GM19468 (cell line): Measurements from ENCODE around the gene SMYD2.

ENCODE experiments used
- ATAC-seq: cut with Tn5 transposase; IDR thresholded peaks from one replicate; pipeline ENCODE4 v1.9.1; 2021; ENCODE audit warnings: mild to moderate bottlenecking, moderate library complexity, moderate number of reproducible peaks; ENCODE audit not compliant: unreplicated experiment; ENCODE audit errors: extremely low read depth

Gene SMYD2

GRCh38 chr1:214326406-214326805, 45.4 kb downstream of the SMYD2 start:
- ATAC-seq, result no peak

DNA sequence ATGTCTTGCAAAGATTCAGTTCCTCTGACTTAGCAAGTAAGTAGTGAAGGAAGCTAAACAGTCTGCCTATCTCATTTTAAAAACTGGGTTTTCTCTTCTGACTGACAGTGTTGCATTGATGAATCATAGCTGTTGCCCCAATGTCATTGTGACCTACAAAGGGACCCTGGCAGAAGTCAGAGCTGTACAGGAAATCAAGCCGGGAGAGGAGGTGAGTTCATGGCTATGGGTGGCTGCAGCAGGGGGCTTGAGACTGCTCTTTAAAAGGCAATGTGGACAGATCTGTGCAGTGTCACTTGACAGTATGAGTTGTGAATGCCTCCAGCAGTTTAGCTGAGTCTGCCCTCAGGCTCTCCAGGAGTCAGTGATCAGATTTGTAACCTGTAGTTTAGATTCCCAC, 46.6 kb downstream of the SMYD2 start:
- no peak for ATAC-seq

DNA sequence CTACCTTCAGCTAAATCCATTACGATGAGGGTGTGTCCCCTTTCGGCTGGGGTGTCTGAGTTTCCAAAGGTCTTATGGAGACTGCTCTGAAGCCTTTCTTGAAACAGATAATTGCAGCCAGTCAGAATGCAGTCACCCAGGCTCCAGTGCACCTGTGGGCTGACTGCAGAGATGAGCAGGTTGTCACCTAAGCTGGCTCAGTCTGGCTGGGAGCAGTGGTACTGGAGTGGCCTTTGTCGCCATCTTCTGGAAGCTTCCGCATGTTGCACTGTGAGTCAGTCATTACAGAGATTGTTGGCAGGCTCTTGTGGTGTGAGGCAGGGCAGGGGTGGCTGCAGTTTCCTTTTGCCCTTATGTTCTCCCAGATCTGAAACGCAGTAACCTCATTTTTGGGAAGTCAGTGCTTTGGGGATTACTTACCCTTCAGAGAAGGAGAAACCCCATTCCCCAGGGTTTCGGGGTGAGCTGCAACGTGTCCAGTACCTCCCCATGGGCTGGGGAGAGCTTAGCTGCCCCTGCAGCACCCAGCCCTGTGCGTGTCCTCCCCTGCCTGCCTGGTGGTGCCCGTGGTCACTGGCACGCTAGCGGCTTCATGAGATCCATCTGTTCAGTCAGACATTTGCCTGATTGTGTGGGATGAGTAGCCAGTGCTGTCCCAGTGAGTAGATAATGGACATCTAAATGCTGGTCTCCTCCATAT, 48.0 kb downstream of the SMYD2 start:
- ATAC-seq, result peak; percentile 57

GRCh38 chr1:214329470-214330220, 48.7 kb downstream of the SMYD2 start:
- ATAC-seq, result no peak

DNA sequence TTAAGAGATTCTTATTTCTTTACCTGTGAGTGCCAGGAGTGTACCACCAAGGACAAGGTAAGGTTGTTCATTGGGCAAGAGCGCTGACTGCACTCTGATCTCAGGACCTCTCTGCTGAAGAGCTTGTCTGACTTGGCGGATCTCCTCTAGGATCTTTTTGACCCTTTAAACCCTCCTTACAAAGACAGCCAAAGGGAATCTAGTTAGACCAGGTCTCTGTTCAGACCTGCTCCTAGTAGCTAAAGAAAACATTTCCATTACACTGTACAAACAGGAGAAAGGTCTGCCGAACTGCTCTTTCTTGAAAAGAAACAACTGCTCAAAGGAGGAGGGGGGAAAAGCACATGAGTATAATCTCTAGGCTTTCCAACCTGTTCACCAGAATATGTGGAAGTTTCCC, 49.3 kb downstream of the SMYD2 start:
- ATAC-seq, result no peak

DNA sequence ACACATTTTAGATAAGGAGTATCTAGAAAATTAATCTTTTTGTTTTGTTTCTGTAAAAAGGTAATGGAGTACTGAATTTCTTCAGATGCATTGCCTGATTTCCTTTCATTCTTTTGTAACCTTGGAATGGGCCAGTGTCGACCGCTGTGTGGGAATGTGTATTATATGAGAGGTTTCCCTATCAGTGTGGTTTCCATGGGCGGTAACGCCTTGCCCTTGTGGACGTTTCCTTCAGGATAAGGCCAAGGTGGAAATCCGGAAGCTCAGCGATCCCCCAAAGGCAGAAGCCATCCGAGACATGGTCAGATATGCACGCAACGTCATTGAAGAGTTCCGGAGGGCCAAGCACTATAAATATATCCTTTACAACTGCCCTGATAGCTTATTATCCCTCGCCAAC, 49.8 kb downstream of the SMYD2 start:
- no peak for ATAC-seq

DNA sequence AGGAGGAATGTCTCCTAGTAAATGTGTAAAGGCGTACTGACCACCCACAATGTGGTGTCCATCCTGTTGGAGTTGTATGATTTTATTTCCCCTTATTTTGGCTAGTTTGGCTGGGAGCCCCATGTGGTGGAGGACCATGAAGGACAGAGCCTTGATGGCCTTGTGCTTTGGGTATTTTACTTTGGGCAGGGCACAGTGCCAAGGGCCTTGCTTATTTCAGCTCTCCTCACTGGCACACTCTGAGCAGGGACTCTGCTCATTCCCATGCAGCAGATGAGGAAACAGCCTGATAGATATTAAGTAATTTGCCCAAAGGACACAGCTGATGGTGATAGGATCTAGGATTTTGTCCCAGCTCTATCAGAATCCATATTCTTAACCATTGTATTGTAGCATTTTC, 50.2 kb downstream of the SMYD2 start:
- no peak for ATAC-seq

DNA sequence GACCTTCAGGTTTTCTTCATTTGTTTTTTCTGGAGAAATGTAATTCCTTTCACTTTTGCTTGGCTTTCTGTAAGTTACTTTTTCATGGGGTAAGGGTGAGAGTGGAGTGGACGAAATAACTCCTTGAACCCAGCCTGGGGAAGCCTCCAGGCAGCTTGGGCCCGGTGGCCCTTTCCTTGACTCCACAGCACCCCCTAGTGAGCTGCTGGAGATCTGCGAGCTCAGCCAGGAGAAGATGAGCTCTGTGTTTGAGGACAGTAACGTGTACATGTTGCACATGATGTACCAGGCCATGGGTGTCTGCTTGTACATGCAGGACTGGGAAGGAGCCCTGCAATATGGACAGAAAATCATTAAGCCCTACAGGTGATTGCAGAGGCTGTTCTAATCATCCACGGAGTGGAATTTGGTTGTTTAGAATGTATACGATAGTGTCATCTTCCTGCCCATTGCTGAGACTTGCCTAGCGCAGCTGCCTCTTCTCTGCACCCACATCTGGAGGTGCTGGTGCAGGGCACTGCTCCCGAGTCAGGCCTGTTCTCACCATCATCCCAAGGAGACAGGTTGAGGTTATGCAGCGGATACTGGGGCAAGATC, 51.0 kb downstream of the SMYD2 start:
- peak; percentile 38 for ATAC-seq

GRCh38 chr1:214332946-214333798, 52.2 kb downstream of the SMYD2 start:
- ATAC-seq, result no peak

DNA sequence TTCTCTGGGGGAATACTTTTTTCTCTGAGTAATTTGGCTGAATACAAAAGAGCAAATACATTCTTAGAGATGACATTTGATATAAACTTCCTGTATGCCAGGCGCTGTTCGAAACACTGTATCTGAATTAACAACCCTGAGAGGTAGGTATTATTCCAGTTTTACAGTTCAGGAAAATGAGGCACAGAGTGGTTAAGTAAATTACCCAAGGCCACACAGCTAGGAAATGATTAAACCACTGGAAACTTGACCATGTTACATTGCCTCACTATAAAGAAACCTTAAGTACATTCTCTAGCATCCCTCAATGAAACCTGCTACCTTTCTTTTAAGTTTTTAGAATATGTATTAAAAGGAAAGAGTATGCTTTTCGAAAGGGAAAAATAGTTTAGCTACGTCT, 54.6 kb downstream of the SMYD2 start:
- ATAC-seq, result no peak

DNA sequence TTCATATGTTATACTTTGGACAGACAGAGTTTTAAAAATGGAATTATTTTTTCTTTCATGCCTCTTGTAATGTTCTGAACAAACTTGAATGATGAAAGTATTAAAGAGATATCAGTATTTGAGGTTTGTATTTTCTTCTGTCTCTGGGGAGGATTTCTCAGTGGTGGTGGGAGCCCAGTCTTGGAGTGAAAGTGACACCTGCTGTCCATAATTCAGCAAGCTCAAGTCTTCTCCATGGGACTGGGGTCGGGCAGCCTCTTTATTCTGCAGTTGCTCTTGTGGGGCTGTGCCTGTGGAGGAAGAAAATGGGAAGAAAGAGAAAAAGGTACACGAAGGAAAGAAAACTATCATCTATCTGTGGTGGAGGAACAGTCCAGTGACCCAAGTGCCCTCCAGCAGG, 56.1 kb downstream of the SMYD2 start:
- no peak for ATAC-seq

- no peak for ATAC-seq
Measured at GRCh38 chr1:214337511-214337910, 56.6 kb downstream of the SMYD2 start.

- ATAC-seq, result no peak
Measured at GRCh38 chr1:214338212-214338611, 57.3 kb downstream of the SMYD2 start.

DNA sequence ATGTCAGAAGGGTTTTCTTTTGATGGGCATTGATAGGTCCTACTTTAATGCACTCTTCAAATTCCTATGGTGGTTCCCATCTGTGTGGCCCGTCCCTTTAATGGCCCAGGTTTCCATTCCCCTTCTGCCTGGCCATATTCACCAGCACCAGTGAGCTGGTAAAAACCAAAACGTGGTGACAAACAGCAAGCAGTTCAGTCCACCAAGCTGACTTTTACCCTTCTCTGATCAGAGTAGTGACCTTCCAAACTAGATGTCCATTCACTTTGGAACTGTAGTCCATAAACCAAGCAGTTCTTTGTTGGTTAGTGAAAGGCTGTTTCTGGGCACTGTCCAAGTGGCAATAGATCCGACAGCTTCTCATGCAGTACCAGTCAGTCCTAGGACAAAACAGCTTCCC, 60.5 kb downstream of the SMYD2 start:
- no peak for ATAC-seq

DNA sequence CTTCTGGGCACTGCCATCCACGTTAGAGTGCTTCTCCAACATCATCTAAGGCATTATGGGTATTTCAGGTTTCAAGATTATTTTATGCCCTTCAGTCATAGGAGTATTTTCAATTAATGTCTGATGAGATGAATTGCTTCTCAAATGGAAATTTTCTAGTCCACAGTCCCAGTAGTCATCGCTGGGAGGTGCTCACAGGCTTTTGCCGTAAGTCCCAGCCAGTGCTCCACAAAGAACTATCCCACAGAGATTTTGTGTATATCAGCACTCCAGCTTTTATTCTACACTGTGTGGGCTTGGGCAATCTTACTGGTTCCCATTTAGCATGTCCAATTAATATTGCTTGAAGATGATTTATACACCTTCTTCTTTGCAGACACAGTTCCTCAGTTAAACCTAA, 61.0 kb downstream of the SMYD2 start:
- no peak for ATAC-seq

GRCh38 chr1:214342525-214342924, 61.6 kb downstream of the SMYD2 start:
- ATAC-seq, result no peak

- no peak for ATAC-seq
Measured at GRCh38 chr1:214344897-214345296, 63.9 kb downstream of the SMYD2 start.

DNA sequence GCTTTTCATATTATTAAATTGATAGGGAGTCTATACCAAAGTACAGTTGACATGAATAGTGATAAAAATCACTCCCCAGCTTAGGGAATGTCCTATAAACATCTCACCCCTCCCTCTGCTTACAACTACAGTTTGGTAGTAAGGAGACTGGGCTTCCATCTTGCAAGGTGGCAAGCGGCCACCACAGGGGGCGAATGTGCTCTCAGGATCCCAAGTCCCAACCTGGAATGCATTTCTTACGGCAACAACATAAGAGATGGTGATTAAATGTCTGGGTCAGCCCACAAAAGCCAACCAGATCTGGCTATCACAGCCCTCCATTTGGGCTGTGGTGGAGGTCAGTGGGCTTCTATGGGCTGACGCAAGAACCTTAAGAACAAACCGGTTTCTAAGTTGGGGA, 68.0 kb downstream of the SMYD2 start:
- ATAC-seq, result no peak

GRCh38 chr1:214349781-214350180, 68.8 kb downstream of the SMYD2 start:
- ATAC-seq, result no peak

DNA sequence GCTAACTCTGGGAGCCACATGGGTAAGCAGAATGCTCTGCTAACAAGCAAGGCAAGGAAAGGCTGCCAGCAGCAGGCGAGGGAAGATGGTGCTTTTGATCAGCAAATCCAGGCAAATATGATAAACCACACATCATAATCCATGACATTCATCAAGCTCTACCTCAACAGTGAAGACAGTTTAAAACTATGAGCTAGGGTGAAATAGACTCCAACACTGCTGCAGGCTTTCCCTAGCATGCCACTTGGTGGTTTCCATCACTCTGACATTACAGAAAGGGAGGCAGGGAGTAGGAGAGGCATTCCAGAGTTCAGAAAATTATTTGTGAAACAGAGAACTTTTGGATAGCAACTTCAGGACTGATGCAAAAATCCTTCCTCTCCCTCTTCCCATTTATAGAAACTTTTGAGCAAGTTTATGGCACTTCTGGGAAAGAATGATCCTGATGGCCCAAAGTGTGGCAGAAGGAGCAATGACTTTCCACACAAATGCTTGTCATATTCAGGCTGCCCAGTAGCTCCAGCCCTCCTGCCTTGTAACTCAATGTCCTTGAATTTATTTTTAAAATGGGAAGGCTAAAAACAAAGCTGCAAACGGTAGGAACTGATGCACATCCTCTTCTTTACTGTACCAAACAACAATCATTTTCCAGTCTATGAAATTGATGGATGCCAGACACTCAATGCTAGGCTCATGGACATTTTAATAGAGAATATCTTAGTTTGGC, 70.8 kb downstream of the SMYD2 start:
- ATAC-seq, result no peak
